ENCODE measurements around the gene ISCU. TPM values are rescaled to one million over a fixed set of nuclear protein-coding genes. Genes with fewer than 3 reads are reported as not detected.
A peak's percentile ranks its signal among the peaks of the same experiment; 100 is the strongest.

ISCU gene
- total RNA-seq, 1 experiment from 2014 or later, result 86.9 TPM

DNA sequence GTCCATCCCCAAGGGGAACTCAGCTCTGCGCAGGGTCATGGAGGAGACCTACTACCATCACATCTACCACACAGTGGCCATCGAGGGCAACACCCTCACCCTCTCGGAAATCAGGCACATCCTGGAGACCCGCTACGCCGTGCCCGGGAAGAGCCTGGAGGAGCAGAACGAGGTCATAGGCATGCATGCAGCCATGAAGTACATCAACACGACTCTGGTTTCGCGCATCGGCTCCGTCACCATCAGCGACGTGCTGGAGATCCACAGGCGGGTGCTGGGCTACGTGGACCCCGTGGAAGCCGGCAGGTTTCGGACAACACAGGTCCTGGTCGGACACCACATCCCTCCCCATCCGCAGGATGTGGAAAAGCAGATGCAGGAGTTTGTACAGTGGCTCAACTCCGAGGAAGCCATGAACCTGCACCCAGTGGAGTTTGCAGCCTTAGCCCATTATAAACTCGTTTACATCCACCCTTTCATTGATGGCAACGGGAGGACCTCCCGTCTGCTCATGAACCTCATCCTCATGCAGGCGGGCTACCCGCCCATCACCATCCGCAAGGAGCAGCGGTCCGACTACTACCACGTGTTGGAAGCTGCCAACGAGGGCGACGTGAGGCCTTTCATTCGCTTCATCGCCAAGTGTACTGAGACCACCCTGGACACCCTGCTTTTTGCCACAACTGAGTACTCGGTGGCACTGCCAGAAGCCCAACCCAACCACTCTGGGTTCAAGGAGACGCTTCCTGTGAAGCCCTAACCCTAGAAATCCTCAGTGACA, 43.5 kb upstream of the ISCU start:
- intact Hi-C loops (cut with micrococcal nuclease; ENCODE audit: unreplicated experiment), result loop anchor here (10.0 kb wide), 1 partner anchor 454 kb away; no protein-coding TSS in a partner anchor
- ChIA-PET CTCF (no interaction called here), POLR2A (no interaction called here)
- peaks cover 18% of the 10 kb centered on the region for H3K4me1 Mint-ChIP-seq (ENCODE audit: low read depth, unreplicated experiment)
- no peak overlapping the region for H3K4me3 Mint-ChIP-seq (ENCODE audit: unreplicated experiment)
- Histone ChIP-seq H3K4me3 (ENCODE audit: low read depth, low read length) (no peak overlapping the region), H3K27me3 (replicated peaks; ENCODE audit: control insufficient read depth, insufficient read depth, low read length) (no peaks in the 10 kb centered on the region), H3K9me3 (no peaks in the 10 kb centered on the region), H3K36me3 (ENCODE audit: control insufficient read depth, insufficient read depth, low read length) (peaks cover 1% of the 10 kb centered on the region; the same call in 1 of the 2 replicates), H3K4me1 (no peaks in the 10 kb centered on the region)
- no TSS peak for BruUV-seq (replicated peaks)
- no peaks in the 10 kb centered on the region for H3K27me3 Mint-ChIP-seq (ENCODE audit: insufficient read depth, unreplicated experiment)
- peaks cover 82% of the 10 kb centered on the region for H3K36me3 Mint-ChIP-seq (ENCODE audit: insufficient read depth, unreplicated experiment)
- TF ChIP-seq, protein P1, sequence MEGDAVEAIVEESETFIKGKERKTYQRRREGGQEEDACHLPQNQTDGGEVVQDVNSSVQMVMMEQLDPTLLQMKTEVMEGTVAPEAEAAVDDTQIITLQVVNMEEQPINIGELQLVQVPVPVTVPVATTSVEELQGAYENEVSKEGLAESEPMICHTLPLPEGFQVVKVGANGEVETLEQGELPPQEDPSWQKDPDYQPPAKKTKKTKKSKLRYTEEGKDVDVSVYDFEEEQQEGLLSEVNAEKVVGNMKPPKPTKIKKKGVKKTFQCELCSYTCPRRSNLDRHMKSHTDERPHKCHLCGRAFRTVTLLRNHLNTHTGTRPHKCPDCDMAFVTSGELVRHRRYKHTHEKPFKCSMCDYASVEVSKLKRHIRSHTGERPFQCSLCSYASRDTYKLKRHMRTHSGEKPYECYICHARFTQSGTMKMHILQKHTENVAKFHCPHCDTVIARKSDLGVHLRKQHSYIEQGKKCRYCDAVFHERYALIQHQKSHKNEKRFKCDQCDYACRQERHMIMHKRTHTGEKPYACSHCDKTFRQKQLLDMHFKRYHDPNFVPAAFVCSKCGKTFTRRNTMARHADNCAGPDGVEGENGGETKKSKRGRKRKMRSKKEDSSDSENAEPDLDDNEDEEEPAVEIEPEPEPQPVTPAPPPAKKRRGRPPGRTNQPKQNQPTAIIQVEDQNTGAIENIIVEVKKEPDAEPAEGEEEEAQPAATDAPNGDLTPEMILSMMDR (IDR thresholded peaks at IDR 0.05; ENCODE audit: insufficient read depth in 1 of 2, low read depth in 1 of 2, low read length in 1 of 2, severe bottlenecking in 1 of 2, unreplicated experiment in 1 of 2), result no peak
- no peak overlapping the region for H3K27ac Mint-ChIP-seq (ENCODE audit: unreplicated experiment)
- H3K9me3 Mint-ChIP-seq (ENCODE audit: unreplicated experiment), result no peaks in the 10 kb centered on the region
- no peak for DNase-seq

GRCh38 chr12:108519558-108519957, 42.8 kb upstream of the ISCU start:
- no peaks in the 10 kb centered on the region for H3K27me3 Mint-ChIP-seq (ENCODE audit: insufficient read depth, unreplicated experiment)
- TF ChIP-seq, protein P1 (IDR thresholded peaks at IDR 0.05; ENCODE audit: insufficient read depth in 1 of 2, low read depth in 1 of 2, low read length in 1 of 2, severe bottlenecking in 1 of 2, unreplicated experiment in 1 of 2), result peak in 1 of 2 experiments; percentile 16

DNA sequence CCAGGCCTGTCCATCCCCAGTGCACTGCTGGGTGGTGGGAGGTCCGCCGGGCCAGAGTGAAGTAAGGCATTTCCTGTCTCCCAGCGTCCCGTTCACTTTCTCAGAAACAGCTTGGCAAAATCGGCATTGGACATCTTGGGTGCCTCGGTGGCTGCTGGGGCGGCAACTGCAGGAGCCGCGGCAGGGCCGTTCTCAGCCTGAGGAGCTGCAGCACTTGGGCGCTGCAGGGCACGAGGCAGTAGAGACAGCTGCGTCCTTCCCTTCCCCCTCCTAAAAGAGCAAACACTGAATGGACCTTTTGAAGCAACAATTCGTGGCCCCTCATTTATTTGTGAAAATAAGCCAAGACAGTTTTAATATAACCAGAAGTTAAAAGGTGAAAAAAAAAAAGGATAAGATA, 39.0 kb upstream of the ISCU start:
- H3K9me3 ChIP-seq, result no peaks in the 10 kb centered on the region
- no peak overlapping the region for H3K4me3 ChIP-seq (ENCODE audit: low read depth, low read length)
- no peaks in the 10 kb centered on the region for H3K27me3 ChIP-seq (replicated peaks; ENCODE audit: control insufficient read depth, insufficient read depth, low read length)
- H3K27ac Mint-ChIP-seq (ENCODE audit: unreplicated experiment), result no peak overlapping the region
- TF ChIP-seq, protein P1 (IDR thresholded peaks at IDR 0.05; ENCODE audit: insufficient read depth in 1 of 2, low read depth in 1 of 2, low read length in 1 of 2, severe bottlenecking in 1 of 2, unreplicated experiment in 1 of 2), result no peak
- ChIA-PET POLR2A (no interaction called here), CTCF (no interaction called here)
- intact Hi-C loops (cut with micrococcal nuclease; ENCODE audit: unreplicated experiment), result no loop called here
- peaks cover 5% of the 10 kb centered on the region for H3K36me3 ChIP-seq (ENCODE audit: control insufficient read depth, insufficient read depth, low read length)
- no peak for DNase-seq
- no peak overlapping the region for H3K4me3 Mint-ChIP-seq (ENCODE audit: unreplicated experiment)
- H3K9me3 Mint-ChIP-seq (ENCODE audit: unreplicated experiment), result no peaks in the 10 kb centered on the region
- no peaks in the 10 kb centered on the region for H3K27me3 Mint-ChIP-seq (ENCODE audit: insufficient read depth, unreplicated experiment)
- peaks cover 85% of the 10 kb centered on the region for H3K36me3 Mint-ChIP-seq (ENCODE audit: insufficient read depth, unreplicated experiment)
- no TSS peak for BruUV-seq (replicated peaks)
- no peaks in the 10 kb centered on the region for H3K4me1 ChIP-seq
- H3K4me1 Mint-ChIP-seq (ENCODE audit: low read depth, unreplicated experiment), result no peaks in the 10 kb centered on the region

More at GRCh38 chr12:108519558-108519957, 42.8 kb upstream of the ISCU start:
- H3K4me3 Mint-ChIP-seq (ENCODE audit: unreplicated experiment), result no peak overlapping the region
- peak in 1 of 2 experiments; percentile 40 for DNase-seq
- intact Hi-C loops (cut with micrococcal nuclease; ENCODE audit: unreplicated experiment), result loop anchor here (10.0 kb wide), 1 partner anchor 455 kb away; no protein-coding TSS in a partner anchor
- CTCF ChIA-PET, result interaction anchor here (0.6 kb wide), 1 partner anchor 214 kb away, joined by 4 read pairs; no protein-coding TSS in a partner anchor
- Histone ChIP-seq H3K27me3 (replicated peaks; ENCODE audit: control insufficient read depth, insufficient read depth, low read length) (no peaks in the 10 kb centered on the region), H3K4me1 (no peaks in the 10 kb centered on the region), H3K9me3 (no peaks in the 10 kb centered on the region), H3K36me3 (ENCODE audit: control insufficient read depth, insufficient read depth, low read length) (peaks cover 1% of the 10 kb centered on the region), H3K4me3 (ENCODE audit: low read depth, low read length) (no peak overlapping the region)
- POLR2A ChIA-PET, result interaction anchor here (0.6 kb wide), 1 partner anchor 556 kb away, joined by 7 read pairs; no protein-coding TSS in a partner anchor
- H3K9me3 Mint-ChIP-seq (ENCODE audit: unreplicated experiment), result no peaks in the 10 kb centered on the region
- H3K4me1 Mint-ChIP-seq (ENCODE audit: low read depth, unreplicated experiment), result peaks cover 18% of the 10 kb centered on the region
- BruUV-seq (replicated peaks), result no TSS peak
- H3K36me3 Mint-ChIP-seq (ENCODE audit: insufficient read depth, unreplicated experiment), result peaks cover 80% of the 10 kb centered on the region
- no peak overlapping the region for H3K27ac Mint-ChIP-seq (ENCODE audit: unreplicated experiment)
